Right lobe of liver (tissue), 4 donors: ENCODE results near the gene HECW1.

ENCODE experiments used
- POLR2A ChIP-seq: fragments of 450-650 bp; IDR thresholded peaks from one replicate; pipeline ENCODE4 v1.6.1; 2017; ENCODE audit warnings: antibody characterized with exemption, mild to moderate bottlenecking
- TF ChIP-seq, protein P1 (sequence below), 4 donors: fragments of 200-600 bp in 3 of 4; fragments of 450-650 bp in 1 of 4; IDR thresholded peaks; one replicate each; pipeline versions ENCODE4 v1.5.1 to v1.8.0; 2016 to 2022; ENCODE audit warnings: antibody characterized with exemption in 4 of 4, mild to moderate bottlenecking in 2 of 4
- donor health status: DM: no; HTN: no; CAD: no.
- donor health status: DM: no; HTN: no; CAD: no.
- donor health status: DM: no; HTN: yes; CAD: no.

GRCh38 chr7:43565786-43566185 lies 453.3 kb downstream of the HECW1 start:
- TF ChIP-seq POLR2A: no peak
- TF ChIP-seq, protein P1, sequence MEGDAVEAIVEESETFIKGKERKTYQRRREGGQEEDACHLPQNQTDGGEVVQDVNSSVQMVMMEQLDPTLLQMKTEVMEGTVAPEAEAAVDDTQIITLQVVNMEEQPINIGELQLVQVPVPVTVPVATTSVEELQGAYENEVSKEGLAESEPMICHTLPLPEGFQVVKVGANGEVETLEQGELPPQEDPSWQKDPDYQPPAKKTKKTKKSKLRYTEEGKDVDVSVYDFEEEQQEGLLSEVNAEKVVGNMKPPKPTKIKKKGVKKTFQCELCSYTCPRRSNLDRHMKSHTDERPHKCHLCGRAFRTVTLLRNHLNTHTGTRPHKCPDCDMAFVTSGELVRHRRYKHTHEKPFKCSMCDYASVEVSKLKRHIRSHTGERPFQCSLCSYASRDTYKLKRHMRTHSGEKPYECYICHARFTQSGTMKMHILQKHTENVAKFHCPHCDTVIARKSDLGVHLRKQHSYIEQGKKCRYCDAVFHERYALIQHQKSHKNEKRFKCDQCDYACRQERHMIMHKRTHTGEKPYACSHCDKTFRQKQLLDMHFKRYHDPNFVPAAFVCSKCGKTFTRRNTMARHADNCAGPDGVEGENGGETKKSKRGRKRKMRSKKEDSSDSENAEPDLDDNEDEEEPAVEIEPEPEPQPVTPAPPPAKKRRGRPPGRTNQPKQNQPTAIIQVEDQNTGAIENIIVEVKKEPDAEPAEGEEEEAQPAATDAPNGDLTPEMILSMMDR (IDR thresholded peaks at IDR 0.05): no peak
